Measurements from ENCODE around the gene ARHGAP12. TPM values are rescaled to one million over a fixed set of nuclear protein-coding genes. Genes with fewer than 3 reads are reported as not detected.
A peak's percentile ranks its signal among the peaks of the same experiment; 100 is the strongest.

Gene ARHGAP12
- total RNA-seq, 2 donors from 2014 or later: 34.3 to 44.9 TPM

- intact Hi-C loops (cut with DNase I): no loop called here
- H3K27ac ChIP-seq: peak overlapping the region in 1 of 2 donors; percentile 33
- 20% methylated on average over 10 of the region's 10 CpGs for WGBS
- no peak for DNase-seq (ENCODE audit: low spot score)
- H3K27me3 ChIP-seq (replicated peaks; ENCODE audit: insufficient read depth): no peaks in the 10 kb centered on the region
- H3K4me1 ChIP-seq (replicated peaks): peaks cover 5% of the 10 kb centered on the region
- H3K9me3 ChIP-seq: no peaks in the 10 kb centered on the region
- no peaks in the 10 kb centered on the region for H3K36me3 ChIP-seq
- TF ChIP-seq CTCF (IDR thresholded peaks at IDR 0.05): no peak
- TF ChIP-seq POLR2A (IDR thresholded peaks at IDR 0.05): no peak
- no peak for TF ChIP-seq POLR2AphosphoS5 (IDR thresholded peaks at IDR 0.05)
- no peak overlapping the region for H3K4me3 ChIP-seq
Measured at GRCh38 chr10:31912898-31913850, 15.5 kb downstream of the ARHGAP12 start.

- intact Hi-C loops (cut with DNase I): no loop called here
- Histone ChIP-seq H3K36me3 (no peaks in the 10 kb centered on the region), H3K27me3 (replicated peaks; ENCODE audit: insufficient read depth) (no peaks in the 10 kb centered on the region), H3K27ac (peak overlapping the region in 1 of 2 donors; percentile 33), H3K4me1 (replicated peaks) (peaks cover 5% of the 10 kb centered on the region), H3K4me3 (no peak overlapping the region), H3K9me3 (no peaks in the 10 kb centered on the region)
- DNase-seq (ENCODE audit: low spot score): no peak
- WGBS: 40% methylated on average over 2 of the region's 2 CpGs
- TF ChIP-seq CTCF (IDR thresholded peaks at IDR 0.05): no peak
- no peak for TF ChIP-seq POLR2AphosphoS5 (IDR thresholded peaks at IDR 0.05)
- no peak for TF ChIP-seq POLR2A (IDR thresholded peaks at IDR 0.05)
Measured at GRCh38 chr10:31912289-31912688, 16.3 kb downstream of the ARHGAP12 start.

- H3K27me3 ChIP-seq (replicated peaks; ENCODE audit: insufficient read depth): no peaks in the 10 kb centered on the region
- TF ChIP-seq POLR2A (IDR thresholded peaks at IDR 0.05): no peak
- TF ChIP-seq POLR2AphosphoS5 (IDR thresholded peaks at IDR 0.05): no peak
- TF ChIP-seq CTCF (IDR thresholded peaks at IDR 0.05): no peak
- H3K27ac ChIP-seq: no peak overlapping the region
- intact Hi-C loops (cut with DNase I): no loop called here
- peaks cover 5% of the 10 kb centered on the region for H3K4me1 ChIP-seq (replicated peaks)
- H3K36me3 ChIP-seq: no peaks in the 10 kb centered on the region
- DNase-seq (ENCODE audit: low spot score): no peak
- WGBS: 98% methylated on average over 3 of the region's 3 CpGs
- H3K9me3 ChIP-seq: no peaks in the 10 kb centered on the region
- no peak overlapping the region for H3K4me3 ChIP-seq
Measured at GRCh38 chr10:31910016-31910415, 18.6 kb downstream of the ARHGAP12 start.

GRCh38 chr10:31908157-31908556 is 20.5 kb downstream of the ARHGAP12 start:
- Histone ChIP-seq H3K27ac (no peak overlapping the region), H3K36me3 (no peaks in the 10 kb centered on the region), H3K4me1 (replicated peaks) (peaks cover 3% of the 10 kb centered on the region), H3K4me3 (no peak overlapping the region), H3K27me3 (replicated peaks; ENCODE audit: insufficient read depth) (no peaks in the 10 kb centered on the region), H3K9me3 (no peaks in the 10 kb centered on the region)
- no peak for TF ChIP-seq POLR2A (IDR thresholded peaks at IDR 0.05)
- no peak for TF ChIP-seq POLR2AphosphoS5 (IDR thresholded peaks at IDR 0.05)
- no peak for TF ChIP-seq CTCF (IDR thresholded peaks at IDR 0.05)
- no peak for DNase-seq (ENCODE audit: low spot score)
- WGBS: 87% methylated on average over 7 of the region's 7 CpGs
- intact Hi-C loops (cut with DNase I): no loop called here

- no peak overlapping the region for H3K27ac ChIP-seq
- no peak overlapping the region for H3K4me3 ChIP-seq
- DNase-seq (ENCODE audit: low spot score): no peak
- 88% methylated on average over 5 of the region's 5 CpGs for WGBS
- H3K27me3 ChIP-seq (replicated peaks; ENCODE audit: insufficient read depth): no peaks in the 10 kb centered on the region
- intact Hi-C loops (cut with DNase I): no loop called here
- no peaks in the 10 kb centered on the region for H3K4me1 ChIP-seq (replicated peaks)
- no peaks in the 10 kb centered on the region for H3K9me3 ChIP-seq
- no peaks in the 10 kb centered on the region for H3K36me3 ChIP-seq
- TF ChIP-seq POLR2AphosphoS5 (IDR thresholded peaks at IDR 0.05) (no peak), CTCF (IDR thresholded peaks at IDR 0.05) (no peak), POLR2A (IDR thresholded peaks at IDR 0.05) (no peak)
Measured at GRCh38 chr10:31906039-31906438, 22.6 kb downstream of the ARHGAP12 start.

Data from prostate gland (tissue), 2 donors.